PC-3 (cell line): Measurements from ENCODE around the gene MGAT5.

ENCODE experiments used
- EZH2 ChIP-seq: fragments of 300-600 bp; sonication (generic); IDR thresholded peaks from one replicate; pipeline ENCODE4 v1.6.1; 2017; ENCODE audit warnings: antibody characterized with exemption, mild to moderate bottlenecking, low read length; ENCODE audit not compliant: unreplicated experiment
- EZH2phosphoT487 ChIP-seq: fragments of 300-600 bp; sonication (generic); IDR thresholded peaks from 2 replicates; pipeline ENCODE4 v1.6.1; 2018; ENCODE audit warnings: mild to moderate bottlenecking, antibody characterized with exemption, low read length, borderline replicate concordance
- TF ChIP-seq, protein P1 (sequence below): fragments of 300-600 bp; sonication (generic); conservative IDR thresholded peaks from 2 replicates; pipeline ENCODE4 v1.5.1; 2017; ENCODE audit warnings: antibody characterized with exemption, low read depth, mild to moderate bottlenecking, low read length

DNA sequence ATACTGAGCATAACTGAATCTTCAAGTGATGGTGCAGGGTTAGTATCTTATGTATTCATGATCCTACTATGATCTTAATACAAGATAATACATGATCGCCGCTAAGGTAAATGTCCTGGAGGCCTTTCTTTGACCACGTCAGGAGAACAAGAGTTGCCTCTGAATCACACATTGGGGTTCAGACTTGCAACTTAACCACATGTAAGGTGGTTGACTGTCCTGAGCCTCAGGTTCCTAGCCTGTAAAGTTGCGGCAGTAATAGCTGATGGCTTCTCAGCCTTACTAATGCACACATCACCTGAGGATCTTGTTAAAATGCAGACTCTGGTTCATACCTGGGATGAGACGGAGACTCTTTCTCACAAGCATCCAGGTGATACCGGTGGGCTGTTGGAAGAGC lies 112.5 kb downstream of the MGAT5 start:
- TF ChIP-seq, protein P1, sequence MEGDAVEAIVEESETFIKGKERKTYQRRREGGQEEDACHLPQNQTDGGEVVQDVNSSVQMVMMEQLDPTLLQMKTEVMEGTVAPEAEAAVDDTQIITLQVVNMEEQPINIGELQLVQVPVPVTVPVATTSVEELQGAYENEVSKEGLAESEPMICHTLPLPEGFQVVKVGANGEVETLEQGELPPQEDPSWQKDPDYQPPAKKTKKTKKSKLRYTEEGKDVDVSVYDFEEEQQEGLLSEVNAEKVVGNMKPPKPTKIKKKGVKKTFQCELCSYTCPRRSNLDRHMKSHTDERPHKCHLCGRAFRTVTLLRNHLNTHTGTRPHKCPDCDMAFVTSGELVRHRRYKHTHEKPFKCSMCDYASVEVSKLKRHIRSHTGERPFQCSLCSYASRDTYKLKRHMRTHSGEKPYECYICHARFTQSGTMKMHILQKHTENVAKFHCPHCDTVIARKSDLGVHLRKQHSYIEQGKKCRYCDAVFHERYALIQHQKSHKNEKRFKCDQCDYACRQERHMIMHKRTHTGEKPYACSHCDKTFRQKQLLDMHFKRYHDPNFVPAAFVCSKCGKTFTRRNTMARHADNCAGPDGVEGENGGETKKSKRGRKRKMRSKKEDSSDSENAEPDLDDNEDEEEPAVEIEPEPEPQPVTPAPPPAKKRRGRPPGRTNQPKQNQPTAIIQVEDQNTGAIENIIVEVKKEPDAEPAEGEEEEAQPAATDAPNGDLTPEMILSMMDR: no peak
- TF ChIP-seq EZH2phosphoT487 (no peak), EZH2 (no peak)
